GM18873 (cell line): ENCODE measurements around the gene PPP1R14B.

Experiments
- ATAC-seq: cut with Tn5 transposase; IDR thresholded peaks from one replicate; pipeline ENCODE4 v1.9.1; 2021; ENCODE audit warnings: mild to moderate bottlenecking, moderate library complexity, moderate number of reproducible peaks; ENCODE audit not compliant: unreplicated experiment, low FRiP score

PPP1R14B gene

GRCh38 chr11:64262271-64263002 is 15.7 kb upstream of the PPP1R14B start:
- ATAC-seq = no peak

GRCh38 chr11:64261556-64262080 is 14.9 kb upstream of the PPP1R14B start:
- no peak for ATAC-seq

- no peak for ATAC-seq
Observed at GRCh38 chr11:64260147-64260708, 13.5 kb upstream of the PPP1R14B start.

- no peak for ATAC-seq
Observed at GRCh38 chr11:64259533-64260067, 12.9 kb upstream of the PPP1R14B start.

GRCh38 chr11:64258946-64259532 is 12.3 kb upstream of the PPP1R14B start:
- no peak for ATAC-seq

GRCh38 chr11:64258356-64258755 is 11.6 kb upstream of the PPP1R14B start:
- no peak for ATAC-seq

- ATAC-seq = no peak
Observed at GRCh38 chr11:64256300-64256699, 9.6 kb upstream of the PPP1R14B start.

GRCh38 chr11:64255135-64256128 is 8.7 kb upstream of the PPP1R14B start:
- ATAC-seq = no peak

- no peak for ATAC-seq
Observed at GRCh38 chr11:64254326-64254725, 7.6 kb upstream of the PPP1R14B start.

GRCh38 chr11:64253481-64253880 is 6.7 kb upstream of the PPP1R14B start:
- no peak for ATAC-seq

GRCh38 chr11:64253043-64253442 is 6.3 kb upstream of the PPP1R14B start:
- no peak for ATAC-seq

GRCh38 chr11:64252003-64252872 is 5.5 kb upstream of the PPP1R14B start:
- no peak for ATAC-seq

GRCh38 chr11:64251753-64252002 is 4.9 kb upstream of the PPP1R14B start:
- no peak for ATAC-seq

- no peak for ATAC-seq
Observed at GRCh38 chr11:64251016-64251752, 4.4 kb upstream of the PPP1R14B start, which contains the start of gene PLCB3. TSS of gene PLCB3 (plus strand) at chr11:64251530. CDS start at chr11:64251650, 120 bp downstream.

GRCh38 chr11:64250415-64251015 is 3.8 kb upstream of the PPP1R14B start:
- ATAC-seq = no peak

GRCh38 chr11:64249563-64250414 is 3.0 kb upstream of the PPP1R14B start:
- no peak for ATAC-seq

GRCh38 chr11:64249038-64249437 is 2.3 kb upstream of the PPP1R14B start:
- ATAC-seq = no peak
